ENCODE results near the gene GABRD.

Gene GABRD

GRCh38 chr1:2059290-2059953 lies 40.3 kb downstream of the GABRD start:
- Histone ChIP-seq H3K9ac (ENCODE audit: low read depth, low read length, poor library complexity, severe bottlenecking) (no peak overlapping the region), H3K79me2 (ENCODE audit: insufficient read depth, low read length) (no peaks in the 10 kb centered on the region), H3K9me2 (replicated peaks; ENCODE audit: low read depth, low read length) (no peaks in the 10 kb centered on the region), H3K9me3 (ENCODE audit: insufficient read depth, low read depth, low read length) (no peaks in the 10 kb centered on the region), H3K4me1 (ENCODE audit: insufficient read depth, low read length, poor library complexity, severe bottlenecking) (no peaks in the 10 kb centered on the region), H3F3A (ENCODE audit: low read depth) (no peaks in the 10 kb centered on the region), H3K4me3 (ENCODE audit: low read length, poor library complexity, severe bottlenecking) (no peak overlapping the region), H2AFZ (ENCODE audit: low read length) (no peak overlapping the region), H3K36me3 (ENCODE audit: insufficient read depth, low read length) (no peaks in the 10 kb centered on the region), H4K20me1 (ENCODE audit: insufficient read depth, low read length, poor library complexity, severe bottlenecking) (no peaks in the 10 kb centered on the region), H3K27me3 (ENCODE audit: insufficient read depth, low read length, poor library complexity, severe bottlenecking) (no peaks in the 10 kb centered on the region), H3K4me2 (ENCODE audit: low read depth, low read length, poor library complexity, severe bottlenecking) (no peak overlapping the region)
- no peak for TF ChIP-seq EZH2phosphoT487 (IDR thresholded peaks at IDR 0.05; ENCODE audit: borderline replicate concordance)
- TF ChIP-seq, protein P1, sequence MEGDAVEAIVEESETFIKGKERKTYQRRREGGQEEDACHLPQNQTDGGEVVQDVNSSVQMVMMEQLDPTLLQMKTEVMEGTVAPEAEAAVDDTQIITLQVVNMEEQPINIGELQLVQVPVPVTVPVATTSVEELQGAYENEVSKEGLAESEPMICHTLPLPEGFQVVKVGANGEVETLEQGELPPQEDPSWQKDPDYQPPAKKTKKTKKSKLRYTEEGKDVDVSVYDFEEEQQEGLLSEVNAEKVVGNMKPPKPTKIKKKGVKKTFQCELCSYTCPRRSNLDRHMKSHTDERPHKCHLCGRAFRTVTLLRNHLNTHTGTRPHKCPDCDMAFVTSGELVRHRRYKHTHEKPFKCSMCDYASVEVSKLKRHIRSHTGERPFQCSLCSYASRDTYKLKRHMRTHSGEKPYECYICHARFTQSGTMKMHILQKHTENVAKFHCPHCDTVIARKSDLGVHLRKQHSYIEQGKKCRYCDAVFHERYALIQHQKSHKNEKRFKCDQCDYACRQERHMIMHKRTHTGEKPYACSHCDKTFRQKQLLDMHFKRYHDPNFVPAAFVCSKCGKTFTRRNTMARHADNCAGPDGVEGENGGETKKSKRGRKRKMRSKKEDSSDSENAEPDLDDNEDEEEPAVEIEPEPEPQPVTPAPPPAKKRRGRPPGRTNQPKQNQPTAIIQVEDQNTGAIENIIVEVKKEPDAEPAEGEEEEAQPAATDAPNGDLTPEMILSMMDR (conservative IDR thresholded peaks at IDR 0.05; ENCODE audit: low read length): no peak

DNA sequence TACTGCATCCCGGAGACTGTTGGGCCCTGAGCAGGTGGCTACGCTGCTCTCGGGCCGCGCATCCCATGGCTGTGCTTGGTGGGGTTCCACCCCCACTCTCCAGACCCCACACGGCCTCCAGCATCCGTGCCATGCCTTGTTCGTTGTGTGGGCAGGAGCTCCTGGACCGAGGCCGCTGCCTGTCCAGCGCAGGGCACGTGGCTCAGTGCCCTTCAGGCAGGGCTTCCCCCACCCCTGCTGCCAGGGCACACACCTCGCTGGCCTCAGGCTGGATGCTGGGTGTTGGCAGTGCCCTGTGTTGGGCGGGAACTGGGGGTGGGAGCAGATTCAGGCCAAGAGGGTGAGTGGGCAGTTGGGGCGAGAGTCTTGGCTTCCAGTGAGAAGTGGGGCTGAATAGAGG lies 40.9 kb downstream of the GABRD start:
- Histone ChIP-seq H2AFZ (ENCODE audit: low read length) (no peak overlapping the region), H3K27me3 (ENCODE audit: insufficient read depth, low read length, poor library complexity, severe bottlenecking) (no peaks in the 10 kb centered on the region), H3K9ac (ENCODE audit: low read depth, low read length, poor library complexity, severe bottlenecking) (no peak overlapping the region), H3K36me3 (ENCODE audit: insufficient read depth, low read length) (no peaks in the 10 kb centered on the region), H3F3A (ENCODE audit: low read depth) (no peaks in the 10 kb centered on the region), H4K20me1 (ENCODE audit: insufficient read depth, low read length, poor library complexity, severe bottlenecking) (no peaks in the 10 kb centered on the region), H3K4me2 (ENCODE audit: low read depth, low read length, poor library complexity, severe bottlenecking) (no peak overlapping the region), H3K4me1 (ENCODE audit: insufficient read depth, low read length, poor library complexity, severe bottlenecking) (no peaks in the 10 kb centered on the region), H3K9me2 (replicated peaks; ENCODE audit: low read depth, low read length) (no peaks in the 10 kb centered on the region), H3K9me3 (ENCODE audit: insufficient read depth, low read depth, low read length) (no peaks in the 10 kb centered on the region), H3K79me2 (ENCODE audit: insufficient read depth, low read length) (no peaks in the 10 kb centered on the region), H3K4me3 (ENCODE audit: low read length, poor library complexity, severe bottlenecking) (no peak overlapping the region)
- no peak for TF ChIP-seq EZH2phosphoT487 (IDR thresholded peaks at IDR 0.05; ENCODE audit: borderline replicate concordance)
- TF ChIP-seq, protein P1 (conservative IDR thresholded peaks at IDR 0.05; ENCODE audit: low read length): no peak

DNA sequence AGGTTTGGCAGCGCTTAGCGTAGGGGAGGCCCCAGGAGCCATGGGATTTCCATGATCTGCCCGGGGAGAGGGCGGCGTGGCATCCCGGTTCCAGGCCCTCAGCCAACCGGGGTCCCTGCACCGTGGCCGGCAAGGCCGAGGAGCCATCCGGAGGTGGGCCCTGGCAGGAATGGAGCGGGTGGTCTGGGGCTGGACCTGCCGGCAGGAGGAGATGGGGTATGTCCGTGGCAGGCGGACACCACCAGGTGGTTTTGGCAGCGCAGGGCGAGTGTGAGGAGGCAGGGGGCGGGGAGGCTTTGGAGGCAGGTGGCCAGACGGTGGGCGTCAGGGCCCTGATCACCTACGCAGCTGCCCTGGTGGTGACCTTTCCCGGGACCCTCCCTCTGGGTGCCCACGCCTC lies 41.4 kb downstream of the GABRD start:
- Histone ChIP-seq H3K9ac (ENCODE audit: low read depth, low read length, poor library complexity, severe bottlenecking) (no peak overlapping the region), H3K27me3 (ENCODE audit: insufficient read depth, low read length, poor library complexity, severe bottlenecking) (no peaks in the 10 kb centered on the region), H3K9me2 (replicated peaks; ENCODE audit: low read depth, low read length) (no peaks in the 10 kb centered on the region), H3K9me3 (ENCODE audit: insufficient read depth, low read depth, low read length) (no peaks in the 10 kb centered on the region), H4K20me1 (ENCODE audit: insufficient read depth, low read length, poor library complexity, severe bottlenecking) (no peaks in the 10 kb centered on the region), H3F3A (ENCODE audit: low read depth) (no peaks in the 10 kb centered on the region), H3K79me2 (ENCODE audit: insufficient read depth, low read length) (no peaks in the 10 kb centered on the region), H3K4me2 (ENCODE audit: low read depth, low read length, poor library complexity, severe bottlenecking) (no peak overlapping the region), H3K4me1 (ENCODE audit: insufficient read depth, low read length, poor library complexity, severe bottlenecking) (no peaks in the 10 kb centered on the region), H3K4me3 (ENCODE audit: low read length, poor library complexity, severe bottlenecking) (no peak overlapping the region), H3K36me3 (ENCODE audit: insufficient read depth, low read length) (no peaks in the 10 kb centered on the region), H2AFZ (ENCODE audit: low read length) (no peak overlapping the region)
- TF ChIP-seq, protein P1 (conservative IDR thresholded peaks at IDR 0.05; ENCODE audit: low read length): no peak
- TF ChIP-seq EZH2phosphoT487 (IDR thresholded peaks at IDR 0.05; ENCODE audit: borderline replicate concordance): no peak
